SK-N-SH treated with all-trans-retinoic acid at 6 μM for 48 hours (cell line): ENCODE data around the gene CFL1.

Experiments
- CSRNP3 ChIP-seq: fragments of 250-450 bp; sonication (Bioruptor Pico); IDR thresholded peaks from 2 replicates; pipeline ENCODE4 v1.5.1; 2021; ENCODE audit warnings: mild to moderate bottlenecking, moderate library complexity
- GLIS3 ChIP-seq: fragments of 250-450 bp; sonication (Bioruptor Pico); IDR thresholded peaks from 2 replicates; pipeline ENCODE4 v1.5.0; 2020; ENCODE audit warnings: mild to moderate bottlenecking, moderate library complexity
- PATZ1 ChIP-seq: fragments of 250-450 bp; sonication (Bioruptor Pico); IDR thresholded peaks from 2 replicates; pipeline ENCODE4 v1.8.0; 2020; ENCODE audit warnings: mild to moderate bottlenecking, moderate library complexity, borderline replicate concordance
- PPARA ChIP-seq: fragments of 250-450 bp; sonication (Bioruptor Pico); IDR thresholded peaks from 2 replicates; pipeline ENCODE4 v1.5.0; 2020; ENCODE audit warnings: mild to moderate bottlenecking, borderline replicate concordance
- TSHZ2 ChIP-seq: fragments of 250-450 bp; sonication (Bioruptor Pico); IDR thresholded peaks from 2 replicates; pipeline ENCODE4 v1.5.0; 2020; ENCODE audit warnings: mild to moderate bottlenecking, moderate library complexity
- ZC3H10 ChIP-seq: fragments of 250-450 bp; sonication (Bioruptor Pico); IDR thresholded peaks from 2 replicates; pipeline ENCODE4 v1.5.1; 2021; ENCODE audit warnings: mild to moderate bottlenecking, moderate library complexity
- ZFP3 ChIP-seq: fragments of 250-450 bp; sonication (Bioruptor Pico); IDR thresholded peaks from 2 replicates; pipeline ENCODE4 v1.5.0; 2020; ENCODE audit warnings: mild to moderate bottlenecking, moderate library complexity
- ZNF8 ChIP-seq: fragments of 450-650 bp; formaldehyde crosslinking; IDR thresholded peaks from 2 replicates; pipeline ENCODE4 v1.5.0; 2020; ENCODE audit warnings: mild to moderate bottlenecking, moderate library complexity

GRCh38 chr11:65855927-65856363 lies 2.0 kb downstream of the CFL1 start:
- TF ChIP-seq ZNF8 (CRISPR knock-in tag) (no peak), ZFP3 (CRISPR knock-in tag) (no peak), TSHZ2 (no peak), CSRNP3 (no peak), GLIS3 (CRISPR knock-in tag) (no peak), PATZ1 (CRISPR knock-in tag) (no peak), PPARA (CRISPR knock-in tag) (no peak), ZC3H10 (CRISPR knock-in tag) (no peak)
